ENCODE measurements around the gene DHX35.

- no peak for TF ChIP-seq EZH2 (IDR thresholded peaks at IDR 0.05; ENCODE audit: insufficient read depth, poor library complexity, severe bottlenecking)
- TF ChIP-seq EZH2phosphoT487 (IDR thresholded peaks at IDR 0.05; ENCODE audit: insufficient read depth, low read depth), result no peak
Observed at GRCh38 chr20:38999217-38999616, 37.1 kb downstream of the DHX35 start.

All from GM23248 (cell line).